D721Med (cell line): ENCODE data around the gene PTPN6.

Experiments
- DNase-seq: peaks from one replicate; pipeline ENCODE4 v3.0.0; 2011; ENCODE audit warnings: low spot score; ENCODE audit not compliant: insufficient read length
- FAIRE-seq: peaks from 2 replicates; lab custom pipeline; 2011; peaks lifted over from hg19 to GRCh38; lab: Jason Lieb, UNC
- TF ChIP-seq, protein P1 (sequence below): IDR thresholded peaks from 2 replicates; pipeline ENCODE4 v1.5.1; 2012; ENCODE audit warnings: mild to moderate bottlenecking, control low read depth; ENCODE audit not compliant: insufficient read depth; ENCODE audit errors: missing control alignments

PTPN6 gene

GRCh38 chr12:7009512-7009911 is 58.4 kb downstream of the PTPN6 start:
- TF ChIP-seq, protein P1, sequence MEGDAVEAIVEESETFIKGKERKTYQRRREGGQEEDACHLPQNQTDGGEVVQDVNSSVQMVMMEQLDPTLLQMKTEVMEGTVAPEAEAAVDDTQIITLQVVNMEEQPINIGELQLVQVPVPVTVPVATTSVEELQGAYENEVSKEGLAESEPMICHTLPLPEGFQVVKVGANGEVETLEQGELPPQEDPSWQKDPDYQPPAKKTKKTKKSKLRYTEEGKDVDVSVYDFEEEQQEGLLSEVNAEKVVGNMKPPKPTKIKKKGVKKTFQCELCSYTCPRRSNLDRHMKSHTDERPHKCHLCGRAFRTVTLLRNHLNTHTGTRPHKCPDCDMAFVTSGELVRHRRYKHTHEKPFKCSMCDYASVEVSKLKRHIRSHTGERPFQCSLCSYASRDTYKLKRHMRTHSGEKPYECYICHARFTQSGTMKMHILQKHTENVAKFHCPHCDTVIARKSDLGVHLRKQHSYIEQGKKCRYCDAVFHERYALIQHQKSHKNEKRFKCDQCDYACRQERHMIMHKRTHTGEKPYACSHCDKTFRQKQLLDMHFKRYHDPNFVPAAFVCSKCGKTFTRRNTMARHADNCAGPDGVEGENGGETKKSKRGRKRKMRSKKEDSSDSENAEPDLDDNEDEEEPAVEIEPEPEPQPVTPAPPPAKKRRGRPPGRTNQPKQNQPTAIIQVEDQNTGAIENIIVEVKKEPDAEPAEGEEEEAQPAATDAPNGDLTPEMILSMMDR: no peak
- DNase-seq (no peak), FAIRE-seq (no peak)
